Kidney capillary endothelial cell (primary cell): Measurements from ENCODE around the gene AXDND1.
A peak's percentile ranks its signal among the peaks of the same experiment; 100 is the strongest.
"Not testable (repeated sequence)": the region's sequence is repeated elsewhere in the genome, so short reads cannot be mapped to it uniquely, and the experiment has no call there.

Experiments
- DNase-seq: peaks from one replicate; pipeline ENCODE4 v3.0.0-alpha.2; 2018; ENCODE audit warnings: low spot score

AXDND1 gene

GRCh38 chr1:179366093-179366800, 476 bp downstream of the AXDND1 start:
- DNase-seq: no peak

DNA sequence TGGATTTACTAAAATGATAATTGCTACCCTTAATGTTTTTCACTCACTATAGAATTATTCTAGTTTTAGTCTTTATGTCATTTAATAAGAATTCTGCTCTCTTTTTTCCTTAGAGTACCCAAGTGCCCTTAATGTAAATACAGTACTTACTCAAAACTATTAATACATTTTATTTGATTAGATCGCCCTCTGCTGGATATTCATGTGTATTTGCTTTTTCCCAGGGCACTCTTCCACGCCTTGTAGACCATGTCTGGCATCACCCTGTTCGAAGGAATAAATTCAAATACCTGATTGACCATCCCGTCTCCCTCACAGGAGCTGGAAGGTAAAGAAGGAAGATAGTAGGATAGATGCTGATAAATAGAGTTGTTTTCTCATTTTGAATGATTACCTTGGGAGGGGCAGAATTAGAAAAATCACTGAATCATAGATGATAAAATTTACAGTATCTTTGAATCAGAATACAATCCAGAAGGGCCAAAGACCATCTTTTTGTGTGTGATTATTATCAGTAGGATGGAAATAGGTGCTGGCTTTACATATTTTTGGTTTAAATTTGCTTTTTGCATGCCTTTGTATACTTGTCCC, 4.1 kb downstream of the AXDND1 start:
- peak; percentile 70 for DNase-seq

- no peak for DNase-seq
Measured at GRCh38 chr1:179372160-179372559, 6.4 kb downstream of the AXDND1 start.

DNA sequence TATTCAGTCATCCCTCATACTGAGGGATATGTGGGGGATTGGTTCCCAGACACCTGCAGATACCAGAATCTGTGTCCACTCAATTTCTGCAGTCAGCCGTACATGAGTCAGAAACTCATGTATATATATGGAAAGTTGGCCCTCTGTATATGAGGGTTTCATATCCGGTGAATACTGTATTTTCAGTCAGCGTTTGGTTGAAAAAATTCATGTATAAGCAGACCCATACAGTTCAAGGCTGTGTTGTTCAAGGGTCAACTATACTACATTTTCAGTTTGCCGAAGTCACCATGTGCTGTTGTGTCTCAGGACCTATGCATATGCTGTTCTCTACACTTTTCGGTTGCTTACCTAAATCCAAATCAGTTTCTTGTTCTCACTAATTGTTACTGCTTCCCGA, 10.5 kb downstream of the AXDND1 start:
- DNase-seq: no peak

GRCh38 chr1:179380299-179380698, 14.5 kb downstream of the AXDND1 start:
- no peak for DNase-seq

DNA sequence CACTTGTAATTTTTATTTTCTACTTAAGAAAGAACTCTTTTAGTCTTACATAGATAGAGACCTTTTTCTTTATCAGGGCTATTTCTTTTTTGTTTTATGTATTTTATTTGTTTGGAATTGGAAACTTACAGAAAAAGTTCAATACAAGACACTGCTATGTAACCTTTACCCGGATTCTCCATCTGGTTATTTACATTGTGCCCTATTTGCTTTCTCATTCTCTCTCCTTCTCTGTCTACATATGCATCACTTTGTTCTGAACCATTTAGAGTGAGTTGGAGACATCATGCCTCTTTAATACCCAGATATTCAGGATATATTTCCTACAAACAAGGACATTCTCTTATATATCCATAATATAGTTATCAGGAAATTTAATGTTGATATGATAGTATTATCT, 18.3 kb downstream of the AXDND1 start:
- DNase-seq: no peak

- DNase-seq: no peak
Measured at GRCh38 chr1:179385510-179385909, 19.7 kb downstream of the AXDND1 start.

DNA sequence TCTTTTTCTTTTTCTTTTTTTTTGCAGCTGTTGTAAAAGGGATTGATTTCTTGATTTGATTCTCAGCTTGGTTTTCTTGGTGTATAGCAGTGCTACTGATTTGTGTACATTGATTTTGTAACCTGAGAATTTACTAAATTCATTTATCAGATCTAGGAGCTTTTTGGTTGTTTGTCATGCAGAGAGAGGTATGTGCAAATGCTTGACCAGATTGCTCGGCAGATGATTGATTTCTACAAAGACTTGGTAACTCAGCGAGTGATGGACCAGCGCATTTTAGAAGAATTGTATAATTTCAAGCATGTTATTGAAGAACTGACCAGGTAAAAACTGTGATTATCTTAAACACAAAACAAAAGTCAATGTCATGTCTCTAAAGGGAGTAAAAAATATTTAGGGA, 27.9 kb downstream of the AXDND1 start:
- no peak for DNase-seq

DNA sequence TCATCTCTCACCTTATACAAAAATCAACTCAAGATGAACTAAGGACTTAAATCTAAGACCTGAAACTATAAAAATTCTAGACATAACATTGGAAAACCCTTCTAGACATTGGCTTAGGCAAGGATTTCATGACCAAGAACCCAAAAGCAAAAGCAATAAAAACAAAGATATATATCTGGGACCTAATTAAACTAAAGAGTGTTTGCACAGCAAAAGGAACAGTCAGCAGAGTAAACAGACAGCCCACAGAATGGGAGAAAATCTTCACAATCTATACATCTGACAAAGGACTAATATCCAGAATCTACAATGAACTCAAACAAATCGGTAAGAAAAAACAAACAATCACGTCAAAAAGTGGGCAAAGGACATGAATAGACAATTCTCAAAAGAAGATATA, 33.6 kb downstream of the AXDND1 start:
- DNase-seq: not testable (repeated sequence)

DNA sequence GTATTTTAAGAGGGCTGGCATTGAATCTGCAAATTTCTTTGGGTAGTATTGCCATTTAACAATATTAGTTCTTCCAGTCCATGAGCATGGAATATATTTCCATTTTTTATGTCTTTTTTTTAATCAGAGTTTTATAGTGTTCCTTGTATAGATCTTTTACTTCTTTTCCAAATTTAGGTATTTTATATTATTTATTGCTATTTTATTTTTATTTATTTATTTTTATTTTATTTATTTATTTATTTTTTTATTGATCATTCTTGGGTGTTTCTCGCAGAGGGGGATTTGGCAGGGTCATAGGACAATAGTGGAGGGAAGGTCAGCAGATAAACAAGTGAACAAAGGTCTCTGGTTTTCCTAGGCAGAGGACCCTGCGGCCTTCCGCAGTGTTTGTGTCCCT, 52.0 kb downstream of the AXDND1 start:
- not testable (repeated sequence) for DNase-seq

DNA sequence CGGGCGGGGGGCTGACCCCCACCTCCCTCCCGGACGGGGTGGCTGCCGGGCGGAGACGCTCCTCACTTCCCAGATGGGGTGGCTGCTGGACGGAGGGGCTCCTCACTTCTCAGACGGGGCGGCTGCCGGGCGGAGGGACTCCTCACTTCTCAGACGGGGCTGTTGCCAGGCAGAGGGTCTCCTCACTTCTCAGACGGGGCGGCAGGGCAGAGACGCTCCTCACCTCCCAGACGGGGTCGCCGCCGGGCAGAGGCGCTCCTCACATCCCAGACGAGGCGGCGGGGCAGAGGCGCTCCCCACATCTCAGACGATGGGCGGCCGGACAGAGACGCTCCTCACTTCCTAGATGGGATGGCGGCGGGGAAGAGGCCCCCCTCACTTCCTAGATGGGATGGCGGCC, 52.9 kb downstream of the AXDND1 start:
- DNase-seq: not testable (repeated sequence)

GRCh38 chr1:179424610-179425009, 58.8 kb downstream of the AXDND1 start:
- no peak for DNase-seq

- DNase-seq: no peak
Measured at GRCh38 chr1:179425186-179425585, 59.4 kb downstream of the AXDND1 start.

GRCh38 chr1:179437171-179437570, 71.4 kb downstream of the AXDND1 start:
- DNase-seq: no peak

DNA sequence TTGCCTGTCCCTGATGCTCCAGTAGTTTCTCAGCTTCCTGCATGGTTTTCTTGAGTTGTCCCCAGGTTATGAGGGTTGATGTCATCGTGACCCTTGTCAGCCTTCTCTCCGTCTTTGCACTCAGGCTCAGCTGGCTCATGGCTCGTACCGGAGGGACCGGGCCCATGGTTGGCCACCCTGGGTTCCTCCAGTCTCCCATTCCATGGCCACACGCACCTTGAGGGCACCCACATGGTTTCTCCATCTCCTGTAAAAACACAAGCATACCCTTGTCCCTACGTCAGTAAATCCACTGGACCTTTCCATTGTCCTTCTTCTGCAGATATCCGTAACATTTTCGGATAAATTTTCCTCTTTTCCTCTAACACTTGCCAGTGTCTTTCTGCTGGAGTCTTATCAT, 73.9 kb downstream of the AXDND1 start:
- not testable (repeated sequence) for DNase-seq

DNA sequence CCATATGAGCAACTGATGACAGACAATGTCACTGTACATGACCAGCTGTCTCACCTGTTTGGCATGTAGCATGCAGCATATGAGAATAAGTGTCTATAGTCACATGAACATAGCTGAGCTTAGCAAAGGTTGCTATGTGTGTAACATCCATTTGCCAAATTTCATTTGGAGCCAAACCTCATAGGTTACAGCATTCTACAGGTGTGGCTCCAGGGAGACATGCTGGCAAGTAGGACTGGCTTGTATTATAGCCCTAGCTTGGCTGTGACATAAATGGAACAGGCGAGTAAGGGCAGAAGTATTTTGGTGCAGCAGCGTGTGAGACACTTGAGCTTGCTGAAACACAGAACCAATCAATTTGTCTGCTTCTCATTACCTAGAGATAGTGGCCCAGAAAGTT, 74.5 kb downstream of the AXDND1 start:
- DNase-seq: not testable (repeated sequence)

DNA sequence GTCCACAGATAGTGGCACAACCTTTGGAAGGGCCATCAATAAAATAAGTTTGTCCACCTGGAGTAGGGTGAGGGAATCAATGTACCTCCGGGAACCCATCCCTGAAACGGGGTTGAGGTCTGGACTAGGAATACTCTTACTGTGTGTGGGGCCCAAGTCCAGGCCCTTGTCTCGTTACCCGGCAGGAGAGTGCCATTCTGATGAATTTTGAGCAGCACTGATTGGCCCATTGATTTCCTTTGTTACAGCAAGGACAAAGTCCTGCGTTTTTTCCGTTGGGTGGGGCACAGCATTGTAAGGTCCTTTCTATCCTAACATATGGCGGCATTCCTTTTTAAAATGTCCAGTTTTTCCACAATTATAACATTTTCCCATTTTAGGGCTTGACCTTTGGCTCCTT, 75.2 kb downstream of the AXDND1 start:
- no peak for DNase-seq

- no peak for DNase-seq
Measured at GRCh38 chr1:179441501-179441900, 75.7 kb downstream of the AXDND1 start.

DNA sequence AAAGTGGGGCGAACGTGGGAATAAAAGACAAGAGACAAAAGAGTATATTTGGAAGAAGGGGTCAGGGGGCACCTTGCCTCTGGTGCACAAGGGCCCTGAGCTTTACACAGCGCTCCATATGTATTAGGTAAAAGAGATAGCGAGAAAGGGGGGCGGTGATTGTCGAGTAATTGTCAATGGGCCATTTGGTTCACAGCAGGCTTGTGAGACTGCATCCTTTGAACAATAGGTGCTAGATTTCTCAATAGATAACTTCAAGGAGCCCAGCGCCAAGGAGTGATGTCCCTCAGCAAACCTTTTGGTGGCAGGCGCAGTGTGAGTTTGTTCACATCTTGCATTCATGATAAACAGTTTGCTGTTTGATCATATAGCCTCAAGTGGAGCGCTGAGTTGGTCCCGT, 77.1 kb downstream of the AXDND1 start:
- DNase-seq: not testable (repeated sequence)

GRCh38 chr1:179445593-179445992, 79.8 kb downstream of the AXDND1 start:
- DNase-seq: no peak

GRCh38 chr1:179447489-179447888, 81.7 kb downstream of the AXDND1 start:
- DNase-seq: no peak

DNA sequence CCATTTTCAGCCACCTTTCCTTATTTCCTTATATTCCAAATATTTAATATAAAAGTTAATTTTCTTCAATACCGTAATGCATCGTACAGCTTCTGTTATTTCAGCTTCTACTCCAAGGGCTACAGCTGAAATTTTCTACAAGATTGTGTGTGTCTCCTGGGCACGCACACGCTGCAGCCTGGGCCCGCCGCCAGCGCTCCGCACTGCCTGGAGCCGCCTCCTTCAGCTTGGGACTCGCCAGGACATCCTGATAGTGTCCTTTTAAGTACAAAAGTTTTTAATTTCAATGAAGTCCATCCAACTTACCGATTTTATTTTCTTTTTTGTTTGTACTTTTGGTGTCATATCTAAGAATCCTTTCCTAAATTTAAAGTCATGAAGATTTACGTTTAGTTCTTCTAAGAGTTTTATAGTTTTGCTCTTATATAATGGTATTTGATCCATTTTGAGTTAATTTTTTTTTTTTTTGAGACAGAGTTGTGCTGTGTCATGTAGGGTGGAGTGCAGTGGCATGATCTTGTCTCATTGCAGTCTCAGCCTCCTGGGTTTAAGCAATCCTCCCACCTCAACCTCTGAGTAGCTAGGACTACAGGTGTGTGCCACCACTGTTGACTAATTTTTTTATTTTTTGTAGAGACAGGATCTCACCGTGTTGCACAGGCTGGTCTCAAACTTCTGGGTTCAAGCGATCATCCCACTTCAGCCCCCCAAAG, 82.8 kb downstream of the AXDND1 start:
- no peak for DNase-seq

DNA sequence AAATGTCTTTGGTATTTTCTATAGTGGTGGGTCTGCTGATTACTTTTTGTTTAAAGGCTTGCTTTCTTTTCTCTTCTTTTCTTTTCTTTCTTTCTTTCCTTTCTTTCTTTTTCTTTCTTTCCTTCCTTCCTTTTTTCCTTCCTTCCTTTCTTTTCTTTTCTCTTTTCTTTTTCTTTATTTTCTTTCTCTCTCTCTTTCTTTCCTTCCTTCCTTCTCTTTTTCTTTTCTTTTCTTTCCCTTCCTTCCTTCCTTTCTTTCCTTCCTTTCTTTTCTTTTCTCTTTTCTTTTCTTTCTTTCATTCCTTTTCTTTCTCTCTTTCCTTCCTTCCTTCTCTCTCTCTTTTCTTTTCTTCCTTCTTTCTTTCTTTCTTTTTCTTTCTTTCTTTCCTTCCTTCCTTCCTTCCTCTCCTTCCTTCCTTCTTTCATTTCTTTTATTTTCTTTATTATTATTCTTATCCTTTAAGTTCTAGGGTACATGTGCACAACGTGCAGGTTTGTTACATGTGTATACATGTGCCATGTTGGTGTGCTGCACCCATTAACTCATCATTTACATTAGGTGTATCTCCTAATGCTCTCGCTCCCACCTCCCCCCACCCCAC, 93.9 kb downstream of the AXDND1 start:
- DNase-seq: not testable (repeated sequence)
